ENCODE measurements around the gene ACTR1B. TPM values are rescaled to one million over a fixed set of nuclear protein-coding genes. Genes with fewer than 3 reads are reported as not detected.

The ACTR1B gene
- total and polyA plus RNA-seq, 7 donors = 38.3 to 65.4 (median 50.9) TPM

GRCh38 chr2:97656129-97656755 is 7.6 kb downstream of the ACTR1B start:
- TF ChIP-seq CTCF (IDR thresholded peaks at IDR 0.05) = no peak
- Histone ChIP-seq H3K4me3 (no peak overlapping the region), H3K4me1 (peaks cover 6% of the 10 kb centered on the region), H3K27me3 (ENCODE audit: insufficient read depth in 3 of 3, low read length in 2 of 3) (no peaks in the 10 kb centered on the region), H3K9me3 (no peaks in the 10 kb centered on the region), H3K36me3 (ENCODE audit: insufficient read depth in 1 of 2, low read depth in 1 of 2) (peaks cover 10 to 71% of the 10 kb centered on the region in 2 donors), H3K27ac (no peak overlapping the region)
- ATAC-seq = no peak
- WGBS, 3 donors = 84 to 95% (median 94%) methylated on average over 7 of the region's 7 CpGs
- no peak for DNase-seq
- intact Hi-C loops (cut with DNase I) = no loop called here

- intact Hi-C loops (cut with DNase I) = no loop called here
- no peak overlapping the region for H3K27ac ChIP-seq
- no peaks in the 10 kb centered on the region for H3K27me3 ChIP-seq (ENCODE audit: insufficient read depth in 3 of 3, low read length in 2 of 3)
- WGBS, 3 donors = 91 to 97% (median 96%) methylated on average over 2 of the region's 2 CpGs
- no peaks in the 10 kb centered on the region for H3K4me1 ChIP-seq
- DNase-seq = no peak
- no peak for ATAC-seq
- TF ChIP-seq CTCF (IDR thresholded peaks at IDR 0.05) = no peak
- H3K36me3 ChIP-seq (ENCODE audit: insufficient read depth in 1 of 2, low read depth in 1 of 2) = peaks cover 10 to 73% of the 10 kb centered on the region in 2 donors
- no peaks in the 10 kb centered on the region for H3K9me3 ChIP-seq
- H3K4me3 ChIP-seq = no peak overlapping the region
These were observed 9.1 kb downstream of the ACTR1B start for GRCh38 chr2:97654791-97655190.

- H3K36me3 ChIP-seq (ENCODE audit: insufficient read depth in 1 of 2, low read depth in 1 of 2) = peaks cover 12 to 75% of the 10 kb centered on the region in 2 donors
These were observed 9.5 kb downstream of the ACTR1B start for GRCh38 chr2:97654309-97654708.

GRCh38 chr2:97653874-97654273 is 10.0 kb downstream of the ACTR1B start:
- Histone ChIP-seq H3K4me1 (no peaks in the 10 kb centered on the region), H3K27me3 (ENCODE audit: insufficient read depth in 3 of 3, low read length in 2 of 3) (no peaks in the 10 kb centered on the region), H3K36me3 (ENCODE audit: insufficient read depth in 1 of 2, low read depth in 1 of 2) (peaks cover 10 to 75% of the 10 kb centered on the region in 2 donors), H3K4me3 (no peak overlapping the region), H3K27ac (no peak overlapping the region), H3K9me3 (no peaks in the 10 kb centered on the region)
- WGBS, 3 donors = 90 to 100% (median 99%) methylated on average over 1 of the region's 1 CpG
- ATAC-seq = no peak
- no peak for DNase-seq
- TF ChIP-seq CTCF (IDR thresholded peaks at IDR 0.05) = no peak
- intact Hi-C loops (cut with DNase I) = no loop called here

More at GRCh38 chr2:97654309-97654708, 9.5 kb downstream of the ACTR1B start:
- DNase-seq = no peak
- Histone ChIP-seq H3K9me3 (no peaks in the 10 kb centered on the region), H3K4me1 (no peaks in the 10 kb centered on the region), H3K27ac (no peak overlapping the region), H3K27me3 (ENCODE audit: insufficient read depth in 3 of 3, low read length in 2 of 3) (no peaks in the 10 kb centered on the region), H3K4me3 (no peak overlapping the region)
- intact Hi-C loops (cut with DNase I) = no loop called here
- TF ChIP-seq CTCF (IDR thresholded peaks at IDR 0.05) = no peak
- no peak for ATAC-seq
- WGBS, 3 donors = 92 to 96% (median 94%) methylated on average over 5 of the region's 5 CpGs

GRCh38 chr2:97653473-97653872 is 10.4 kb downstream of the ACTR1B start:
- Histone ChIP-seq H3K27ac (no peak overlapping the region), H3K36me3 (ENCODE audit: insufficient read depth in 1 of 2, low read depth in 1 of 2) (peaks cover 12 to 75% of the 10 kb centered on the region in 2 donors), H3K4me3 (no peak overlapping the region), H3K4me1 (no peaks in the 10 kb centered on the region), H3K9me3 (no peaks in the 10 kb centered on the region), H3K27me3 (ENCODE audit: insufficient read depth in 3 of 3, low read length in 2 of 3) (no peaks in the 10 kb centered on the region)
- 93 to 100% (median 98%) methylated on average over 2 of the region's 2 CpGs for WGBS, 3 donors
- intact Hi-C loops (cut with DNase I) = no loop called here
- TF ChIP-seq CTCF (IDR thresholded peaks at IDR 0.05) = no peak
- no peak for ATAC-seq
- DNase-seq = no peak
